Measurements from ENCODE around the gene RPL32.

The RPL32 gene

DNA sequence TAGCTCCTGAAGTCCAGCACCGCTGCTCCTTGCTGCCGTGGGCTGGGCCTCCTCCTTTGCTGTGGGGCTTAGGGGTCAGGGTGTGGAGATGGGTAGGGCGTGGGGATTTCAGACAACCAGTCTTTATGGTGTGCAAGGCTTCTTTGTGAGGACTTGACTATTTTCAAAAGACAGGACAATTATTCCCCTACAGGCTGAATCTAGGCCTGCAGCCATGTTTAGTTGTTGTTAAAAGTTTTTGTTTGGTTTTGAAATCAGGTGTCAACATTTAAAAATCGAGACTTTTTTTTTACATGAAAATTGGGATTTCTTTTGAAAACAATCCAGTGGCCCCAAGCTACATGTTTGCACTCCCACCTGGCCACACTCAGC, 10.6 kb downstream of the RPL32 start:
- no peak for DNase-seq

DNA sequence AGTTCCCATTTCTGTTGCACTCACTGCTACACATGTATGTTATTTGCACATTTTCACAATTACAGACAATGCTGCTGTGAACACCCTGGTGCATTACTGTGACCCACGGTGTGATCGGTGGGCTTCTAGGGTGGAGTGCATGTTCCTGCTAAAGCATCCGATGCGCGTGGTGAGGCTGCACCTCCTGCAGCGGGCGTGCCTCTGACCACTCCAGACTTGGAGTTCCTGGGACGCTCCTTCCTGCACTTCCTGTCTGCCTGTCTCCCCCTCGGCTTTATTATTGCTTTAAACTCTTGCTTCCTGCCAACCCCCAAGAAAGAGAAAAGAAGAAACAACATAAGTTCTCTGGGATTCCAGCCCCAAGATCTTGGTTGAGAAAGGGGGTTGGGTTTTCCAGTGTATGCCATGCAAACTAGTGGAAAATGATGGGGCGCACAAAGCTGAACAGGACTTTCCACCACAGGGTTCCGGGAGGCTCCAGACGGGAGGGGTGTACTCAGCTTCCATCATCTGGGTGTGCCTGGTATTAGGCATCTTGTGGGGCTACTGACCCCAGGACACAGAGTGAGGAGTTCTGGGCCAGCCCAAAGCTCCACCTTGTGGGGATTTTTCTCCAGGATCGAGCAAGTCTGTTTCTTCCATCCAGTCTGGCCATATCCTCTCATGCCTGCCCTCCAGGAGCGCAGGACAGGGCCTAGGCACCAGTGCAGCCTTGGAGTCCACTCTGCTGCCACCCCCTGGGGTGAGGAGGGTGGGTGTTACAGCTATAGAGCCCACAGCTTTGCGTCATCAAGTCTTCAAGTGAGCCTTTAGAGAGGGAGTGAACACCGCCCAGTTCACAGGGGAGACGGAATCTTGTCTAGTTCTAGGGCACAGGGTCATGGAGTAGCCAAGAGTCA, 11.2 kb downstream of the RPL32 start:
- no peak for DNase-seq

DNA sequence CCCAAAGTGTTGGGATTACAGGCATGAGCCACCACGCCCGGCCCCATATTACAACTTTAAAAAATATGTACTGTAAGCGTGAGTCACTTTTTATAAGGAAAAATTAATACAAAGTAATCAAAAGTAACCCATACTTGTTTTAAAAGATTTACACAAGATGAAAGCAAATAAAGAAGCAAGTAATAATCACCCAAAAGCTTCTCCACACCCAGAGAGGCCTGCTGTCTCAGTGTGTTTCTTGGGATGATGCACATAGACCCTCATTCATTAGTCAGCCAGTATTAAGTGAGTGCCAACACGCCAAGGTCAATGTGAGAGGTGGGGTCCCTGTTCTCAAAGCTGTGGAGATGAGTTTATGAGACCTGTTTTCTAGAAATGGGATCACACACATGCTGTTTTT, 12.0 kb downstream of the RPL32 start:
- no peak for DNase-seq

DNA sequence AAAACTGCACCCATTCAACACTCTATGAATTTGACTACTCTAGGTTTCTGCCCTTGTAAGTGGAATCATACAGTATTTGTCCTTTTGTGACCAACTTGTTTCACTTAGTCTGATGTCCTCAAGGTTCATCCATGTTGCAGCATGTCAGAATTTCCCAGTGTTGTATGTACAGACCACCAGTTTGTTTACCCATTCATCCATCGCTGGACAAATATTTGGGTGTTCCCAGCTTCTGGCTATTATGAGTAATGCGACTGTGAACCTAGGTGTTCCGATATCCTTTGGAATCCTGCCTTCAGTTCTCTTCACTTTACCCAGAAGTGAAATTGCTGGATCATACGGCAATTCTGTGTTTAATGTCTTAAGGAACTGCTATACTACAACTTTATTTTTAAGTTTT, 12.6 kb downstream of the RPL32 start:
- DNase-seq: no peak

DNA sequence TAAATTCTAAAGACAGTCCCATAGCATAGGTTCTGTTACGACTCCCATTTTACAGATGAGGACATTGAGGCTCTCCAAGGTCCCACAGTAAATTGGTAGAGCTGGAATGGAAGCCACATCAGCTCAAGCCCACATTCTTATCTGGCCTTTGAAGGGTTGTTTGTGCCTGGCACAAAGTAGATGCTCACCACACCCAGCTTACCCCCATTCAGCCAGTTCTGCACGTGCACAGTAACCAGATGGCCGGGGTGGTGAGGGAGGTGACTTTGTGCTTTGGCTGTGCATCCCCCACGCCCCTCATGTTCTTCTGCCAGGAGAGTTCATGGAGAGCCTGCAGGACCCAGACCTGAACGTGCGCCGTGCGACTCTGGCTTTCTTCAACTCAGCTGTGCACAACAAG, 16.2 kb downstream of the RPL32 start:
- DNase-seq: no peak

DNA sequence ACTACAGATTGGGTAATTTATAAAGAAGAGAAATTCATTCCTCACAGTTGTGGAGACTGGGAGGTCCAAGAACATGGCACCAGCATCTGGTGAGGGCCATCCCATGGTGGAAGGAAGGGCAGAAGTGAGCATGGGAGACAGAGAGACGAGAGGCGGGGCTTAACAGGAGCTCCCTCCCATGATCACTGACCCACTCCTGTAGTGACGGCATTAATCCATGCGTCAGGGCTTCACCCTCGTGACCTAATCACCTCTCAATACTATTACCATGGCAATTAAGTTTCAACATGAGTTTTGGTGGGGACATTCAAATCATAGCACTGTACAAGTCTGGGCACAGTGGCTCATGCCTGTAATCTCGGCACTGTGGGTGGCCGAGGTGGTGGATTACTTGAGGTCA, 17.1 kb downstream of the RPL32 start:
- no peak for DNase-seq

DNA sequence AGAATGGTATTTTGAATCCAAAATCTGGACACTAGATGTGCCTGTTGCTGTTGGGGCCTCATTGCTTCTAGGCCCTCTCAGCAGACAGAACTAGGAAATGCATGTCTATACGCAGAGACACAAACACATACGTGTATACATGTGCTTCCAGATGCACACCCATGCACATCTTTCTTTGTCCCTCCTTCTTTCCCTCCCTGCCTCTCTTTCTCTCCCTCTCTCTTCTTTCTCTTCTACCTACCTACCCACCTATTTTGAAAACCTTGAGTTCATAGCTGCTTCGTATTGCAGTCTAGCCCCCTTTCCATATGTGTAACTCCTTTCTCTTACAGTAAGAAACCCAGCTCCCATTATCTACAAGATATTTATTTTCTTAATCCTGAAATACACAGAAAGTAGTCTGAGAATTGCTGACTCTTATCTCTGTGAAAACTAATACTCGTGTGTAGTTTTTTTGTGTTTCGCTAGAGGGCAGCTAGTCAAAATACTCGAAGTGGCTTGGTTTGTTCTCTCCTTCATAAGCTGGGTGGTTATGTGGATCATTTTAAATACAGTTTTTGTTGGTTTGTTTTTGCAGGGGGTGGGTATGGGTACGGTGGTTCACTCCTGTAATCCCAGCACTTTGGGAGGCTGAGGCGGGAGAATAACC, 18.5 kb downstream of the RPL32 start:
- no peak for DNase-seq

DNA sequence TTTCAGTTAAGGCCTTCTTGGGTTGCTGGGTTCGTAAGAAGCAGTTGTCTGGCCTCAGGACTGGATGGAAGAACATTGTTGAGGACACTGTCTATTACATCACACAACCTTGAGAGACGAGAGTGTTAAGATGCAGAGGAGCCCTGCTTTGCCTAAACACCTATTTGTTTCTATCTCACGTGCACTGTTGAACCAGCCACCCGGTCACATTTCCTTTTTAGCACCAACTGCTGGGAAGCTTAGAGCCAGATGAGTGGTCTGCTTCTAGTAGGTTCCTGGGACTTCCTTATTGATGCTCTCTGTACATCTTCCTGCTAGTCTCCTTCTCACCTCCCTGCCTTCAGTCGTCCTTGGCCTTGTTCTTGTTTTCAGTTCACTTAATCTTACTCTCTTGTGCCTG, 22.6 kb downstream of the RPL32 start:
- DNase-seq: no peak

DNA sequence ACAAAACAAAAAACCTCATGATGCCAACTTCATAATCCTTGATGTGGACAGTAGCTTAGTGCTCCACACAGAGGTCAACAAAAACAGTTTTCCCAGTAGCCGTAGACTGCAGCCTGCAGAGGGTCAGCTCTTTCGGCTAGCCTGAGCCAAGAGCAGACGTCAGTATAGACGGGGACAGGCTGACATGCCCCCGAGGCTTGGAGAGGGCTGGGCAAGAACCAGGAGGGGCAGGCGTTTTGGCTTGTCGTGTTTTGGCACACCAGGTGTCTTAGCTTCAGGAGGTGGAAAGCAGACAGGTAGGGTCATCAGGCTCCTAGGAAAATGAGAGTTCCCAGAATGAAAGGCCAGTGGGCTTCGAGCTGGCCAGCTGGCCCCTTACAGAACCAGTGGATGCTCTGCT, 23.1 kb downstream of the RPL32 start:
- DNase-seq: no peak

DNA sequence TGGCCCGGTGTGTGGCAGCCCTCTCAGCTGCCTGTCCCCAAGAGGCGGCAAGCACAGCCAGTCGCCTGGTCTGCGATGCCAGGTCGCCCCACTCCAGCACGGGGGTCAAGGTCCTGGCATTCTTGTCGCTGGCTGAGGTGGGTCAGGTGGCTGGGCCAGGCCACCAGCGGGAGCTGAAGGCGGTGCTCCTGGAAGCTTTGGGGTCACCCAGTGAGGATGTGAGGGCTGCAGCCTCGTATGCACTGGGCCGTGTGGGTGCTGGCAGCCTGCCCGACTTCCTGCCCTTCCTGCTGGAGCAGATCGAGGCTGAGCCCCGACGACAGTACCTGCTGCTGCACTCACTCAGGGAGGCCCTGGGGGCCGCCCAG, 24.0 kb downstream of the RPL32 start:
- no peak for DNase-seq

DNA sequence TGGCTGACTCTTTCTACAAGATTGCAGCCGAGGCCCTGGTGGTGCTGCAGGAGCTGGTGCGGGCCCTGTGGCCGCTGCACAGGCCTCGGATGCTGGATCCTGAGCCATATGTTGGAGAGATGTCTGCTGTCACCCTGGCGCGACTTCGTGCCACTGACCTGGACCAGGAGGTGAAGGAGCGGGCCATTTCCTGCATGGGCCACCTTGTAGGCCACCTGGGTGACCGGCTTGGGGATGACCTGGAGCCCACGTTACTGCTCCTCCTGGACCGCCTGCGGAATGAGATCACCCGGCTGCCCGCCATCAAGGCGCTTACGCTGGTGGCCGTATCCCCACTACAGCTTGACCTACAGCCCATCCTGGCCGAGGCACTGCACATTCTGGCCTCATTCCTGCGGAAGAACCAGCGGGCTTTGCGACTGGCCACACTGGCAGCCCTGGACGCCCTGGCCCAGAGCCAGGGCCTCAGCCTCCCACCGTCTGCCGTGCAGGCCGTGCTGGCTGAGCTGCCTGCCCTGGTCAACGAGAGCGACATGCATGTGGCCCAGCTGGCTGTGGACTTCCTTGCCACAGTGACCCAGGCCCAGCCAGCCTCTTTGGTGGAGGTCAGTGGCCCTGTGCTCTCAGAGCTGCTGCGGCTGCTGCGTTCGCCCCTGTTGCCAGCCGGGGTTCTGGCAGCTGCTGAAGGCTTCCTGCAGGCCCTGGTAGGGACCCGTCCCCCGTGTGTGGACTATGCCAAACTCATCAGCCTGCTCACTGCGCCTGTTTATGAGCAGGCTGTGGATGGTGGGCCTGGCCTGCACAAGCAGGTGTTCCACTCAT, 24.6 kb downstream of the RPL32 start:
- no peak for DNase-seq

DNA sequence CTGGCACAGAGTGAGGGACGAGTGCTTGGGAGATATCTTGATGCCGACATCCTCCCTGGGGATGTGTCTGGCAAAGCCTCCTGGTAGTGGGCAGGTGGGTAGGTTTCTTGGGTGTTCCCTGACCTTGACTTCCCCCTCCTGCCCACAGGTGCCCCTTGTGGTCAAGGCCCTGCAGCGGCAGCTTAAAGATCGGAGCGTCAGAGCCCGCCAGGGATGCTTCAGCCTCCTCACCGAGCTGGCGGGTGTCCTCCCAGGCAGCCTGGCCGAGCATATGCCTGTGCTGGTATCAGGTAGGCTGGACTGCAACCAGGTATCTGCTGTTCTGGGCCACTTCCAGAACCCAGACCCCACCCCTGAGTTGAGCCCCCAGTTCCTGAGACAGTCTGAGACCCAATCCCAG, 25.6 kb downstream of the RPL32 start:
- DNase-seq: no peak

DNA sequence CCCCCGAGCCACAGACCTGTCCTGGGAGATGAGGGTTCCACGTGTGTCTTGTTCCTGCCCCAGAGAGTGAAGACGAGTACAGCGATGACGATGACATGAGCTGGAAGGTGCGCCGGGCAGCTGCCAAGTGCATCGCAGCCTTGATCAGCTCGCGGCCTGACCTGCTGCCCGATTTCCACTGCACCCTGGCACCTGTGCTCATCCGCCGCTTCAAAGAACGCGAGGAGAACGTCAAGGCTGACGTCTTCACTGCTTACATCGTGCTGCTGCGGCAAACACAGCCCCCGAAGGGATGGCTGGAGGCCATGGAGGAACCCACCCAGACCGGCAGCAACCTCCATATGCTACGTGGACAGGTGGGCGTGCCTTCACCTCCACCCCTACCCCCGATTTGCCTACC, 26.3 kb downstream of the RPL32 start:
- DNase-seq: no peak

DNA sequence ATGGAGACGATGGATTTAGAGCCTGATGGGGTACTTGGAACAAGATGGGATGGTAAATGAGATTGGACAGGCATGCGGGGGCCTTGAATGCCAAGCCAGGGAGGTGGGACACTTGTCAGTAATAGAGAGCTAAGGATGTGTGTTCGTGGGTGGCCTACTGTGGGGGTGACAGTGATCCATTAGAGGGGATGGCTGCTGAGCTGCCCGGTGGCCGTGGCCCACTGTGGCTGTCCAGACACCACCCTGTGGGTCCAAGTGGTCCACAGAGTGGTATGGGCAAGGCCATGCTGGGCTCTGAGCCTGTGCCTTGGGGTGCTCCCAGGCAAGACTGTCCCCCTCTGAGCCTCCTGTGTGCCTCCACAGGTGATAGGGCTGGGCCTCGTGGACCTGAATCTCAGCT, 27.4 kb downstream of the RPL32 start:
- no peak for DNase-seq

DNA sequence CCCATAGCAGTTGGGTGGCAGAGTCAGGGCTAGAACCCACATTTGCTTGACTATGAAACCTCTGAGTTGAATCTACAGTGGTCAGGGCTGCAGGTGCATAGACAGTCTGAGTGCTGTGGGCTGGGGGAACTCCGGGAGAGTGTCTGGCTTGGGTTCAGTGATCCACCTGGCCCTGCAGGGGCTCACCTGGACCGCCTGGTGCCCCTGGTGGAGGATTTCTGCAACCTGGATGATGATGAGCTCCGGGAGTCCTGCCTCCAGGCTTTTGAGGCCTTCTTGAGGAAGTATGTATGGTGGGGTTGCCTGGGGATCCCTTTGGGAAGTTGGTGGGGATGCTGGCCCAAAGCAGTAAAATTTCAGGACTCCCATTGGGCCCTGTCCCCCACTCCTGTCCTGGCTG, 28.6 kb downstream of the RPL32 start:
- DNase-seq: no peak

DNA sequence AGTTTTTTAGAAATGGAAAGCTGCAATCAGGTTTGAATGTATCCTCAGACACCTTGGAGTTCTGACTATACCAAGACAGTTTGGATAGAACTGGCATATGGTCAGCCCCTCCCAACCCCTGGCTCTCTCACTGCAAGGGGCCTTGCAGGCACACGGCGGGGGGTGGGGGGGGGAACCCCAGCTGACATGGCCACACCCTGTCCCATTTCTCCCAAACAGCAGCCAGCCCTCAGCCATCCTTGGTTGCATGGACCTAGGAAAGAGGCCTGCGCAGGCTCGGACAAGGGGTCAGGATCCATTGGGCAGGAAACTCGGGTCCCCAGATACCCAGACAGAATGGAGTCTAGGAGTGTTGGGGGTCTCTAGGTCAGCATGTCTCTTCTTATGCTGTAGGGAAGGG, 30.4 kb downstream of the RPL32 start:
- no peak for DNase-seq

DNA sequence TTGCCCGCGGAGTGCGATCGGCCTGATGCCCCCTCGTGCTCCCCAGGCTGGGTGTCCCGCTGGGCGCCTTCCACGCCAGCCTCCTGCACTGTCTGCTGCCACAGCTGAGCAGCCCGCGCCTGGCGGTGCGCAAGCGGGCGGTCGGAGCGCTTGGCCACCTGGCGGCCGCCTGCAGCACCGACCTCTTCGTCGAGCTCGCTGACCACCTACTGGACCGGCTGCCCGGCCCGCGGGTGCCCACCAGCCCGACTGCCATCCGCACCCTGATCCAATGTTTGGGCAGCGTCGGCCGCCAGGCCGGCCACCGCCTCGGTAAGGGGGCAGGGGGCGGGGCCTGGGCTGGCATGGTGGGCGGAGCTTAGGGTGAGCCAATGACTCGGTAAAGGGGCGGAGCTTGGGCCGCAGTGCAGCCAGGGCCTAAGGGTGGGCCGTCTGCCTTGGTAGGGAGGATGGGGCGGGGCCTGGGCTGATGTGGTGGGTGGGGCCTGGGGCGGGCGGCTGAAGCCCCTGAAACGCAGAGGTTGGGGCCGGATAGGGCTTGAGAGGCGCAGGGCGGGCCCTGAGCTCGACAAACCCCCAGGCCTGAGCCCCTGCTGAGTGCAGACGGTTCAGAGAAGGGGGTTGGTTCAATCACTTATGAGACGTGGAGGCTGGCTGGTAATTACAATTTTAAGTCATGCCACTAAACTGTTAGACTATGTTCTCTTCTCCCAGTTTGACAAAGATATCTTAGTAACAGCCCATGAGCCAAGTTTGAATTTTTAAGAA, 31.2 kb downstream of the RPL32 start:
- peak; percentile 95 for DNase-seq

DNA sequence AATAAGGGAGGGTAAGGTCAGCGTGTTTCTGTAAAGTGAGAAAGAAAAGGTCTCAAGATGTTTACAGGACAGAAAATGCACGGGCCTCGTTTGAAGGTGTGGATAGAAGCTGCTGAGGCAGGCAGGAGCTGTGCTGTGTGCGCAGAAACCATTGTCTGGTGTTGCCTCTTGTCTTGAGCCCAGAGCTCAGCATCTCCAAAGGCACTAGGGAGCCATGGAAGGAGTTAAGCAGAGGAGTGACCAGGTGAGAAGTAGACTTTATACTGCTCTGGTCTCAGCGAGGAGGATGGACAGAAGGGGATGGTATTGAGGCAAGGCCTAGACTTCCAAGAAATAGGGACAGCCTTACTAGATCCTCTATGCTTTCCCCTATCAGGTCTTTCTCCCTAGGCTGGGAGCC, 31.9 kb downstream of the RPL32 start:
- DNase-seq: no peak

DNA sequence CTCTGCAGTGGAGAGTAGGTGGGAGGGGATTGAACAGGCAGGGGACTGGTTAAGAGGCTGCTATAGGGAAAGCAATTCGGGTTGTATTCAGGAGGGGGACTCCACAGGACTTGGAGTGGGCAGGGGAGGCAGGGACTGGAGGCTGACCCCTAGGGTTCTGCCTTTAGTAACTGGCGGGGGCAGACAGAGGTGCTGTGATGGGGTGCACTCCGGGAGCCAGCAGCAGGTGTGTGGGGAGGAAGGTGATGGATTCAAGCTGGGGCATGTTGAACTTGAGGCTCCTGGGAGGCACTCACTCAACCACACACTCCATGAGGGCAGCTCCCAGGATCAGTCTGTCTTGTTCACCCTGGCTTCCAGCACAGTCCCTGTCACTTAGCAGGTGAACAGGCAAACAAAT, 32.4 kb downstream of the RPL32 start:
- DNase-seq: no peak

DNA sequence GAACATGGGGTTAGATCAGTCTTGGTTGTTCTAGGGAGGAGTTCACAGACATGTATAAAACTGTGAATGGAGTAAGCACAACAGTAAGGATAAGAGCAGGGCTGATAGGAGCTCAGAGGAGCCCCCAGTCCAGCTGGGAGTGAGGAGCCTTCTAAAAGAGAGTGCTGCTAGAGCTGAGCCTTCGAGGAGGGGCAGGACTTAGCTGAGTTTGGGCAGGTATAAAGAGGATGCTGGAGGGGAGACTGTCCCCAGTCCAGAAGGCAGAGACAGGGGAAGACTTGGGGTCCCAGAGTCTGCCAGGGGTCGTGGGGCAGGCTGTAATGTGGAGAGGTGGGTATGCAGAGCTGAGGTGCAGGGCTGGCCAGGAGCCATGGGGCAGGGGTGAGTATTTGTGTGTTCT, 32.8 kb downstream of the RPL32 start:
- no peak for DNase-seq

DNA sequence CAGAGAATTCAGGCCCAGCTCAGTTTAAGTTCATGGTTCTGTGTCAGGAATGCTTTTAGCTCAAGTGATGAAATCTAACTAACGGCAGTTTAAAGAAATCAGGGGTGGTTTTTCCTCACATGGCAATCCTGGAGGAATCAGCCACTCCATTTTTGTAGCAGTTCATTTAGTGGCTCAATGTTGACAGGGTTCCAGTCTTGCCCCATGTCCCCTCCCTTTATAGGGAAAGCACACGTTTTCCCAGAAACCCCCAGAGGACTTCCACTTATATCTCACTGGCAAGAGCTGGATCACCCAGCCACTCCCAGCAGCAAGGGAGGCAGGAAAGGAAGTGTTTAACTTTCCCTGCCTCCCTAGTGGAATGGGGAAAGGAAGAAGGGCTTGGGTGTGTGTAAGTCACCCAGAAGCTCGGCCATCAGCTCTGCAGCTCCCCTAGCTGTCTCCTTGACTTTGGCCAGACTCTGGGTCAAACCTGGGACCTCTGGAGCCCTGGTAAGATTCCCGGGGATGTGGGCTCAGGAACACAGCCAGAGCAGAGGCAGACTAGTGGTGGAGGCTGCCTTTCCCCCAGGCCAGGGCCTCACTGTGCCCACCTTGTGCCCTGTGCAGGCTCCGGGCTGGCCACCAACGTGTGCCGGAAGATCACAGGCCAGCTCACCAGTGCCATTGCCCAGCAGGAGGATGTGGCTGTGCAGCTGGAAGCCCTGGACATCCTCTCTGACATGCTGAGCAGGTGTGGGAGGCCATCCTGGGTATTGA, 33.6 kb downstream of the RPL32 start:
- no peak for DNase-seq

DNA sequence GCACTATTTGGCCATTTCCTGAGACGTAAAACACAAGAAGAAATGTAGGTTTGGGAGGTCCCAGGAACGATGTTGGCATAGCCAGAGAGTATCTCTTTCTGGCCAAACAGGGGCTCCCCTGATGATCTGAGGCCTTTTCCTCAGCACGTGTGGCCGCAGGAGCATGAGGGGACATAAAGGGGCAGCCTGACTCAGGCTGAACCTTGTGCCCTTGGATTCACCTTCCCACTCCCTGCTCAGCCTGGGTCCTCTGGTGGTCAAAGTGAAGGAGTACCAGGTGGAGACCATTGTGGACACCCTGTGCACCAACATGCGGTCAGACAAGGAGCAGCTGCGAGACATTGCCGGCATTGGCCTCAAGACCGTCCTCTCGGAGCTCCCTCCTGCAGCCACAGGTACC, 34.3 kb downstream of the RPL32 start:
- DNase-seq: no peak

Measured in NCI-H1092 treated with DMSO at 0.1 percent for 48 hours (cell line).